Stimulated activated CD4-positive, alpha-beta T cell treated with anti-CD3 and anti-CD28 coated beads, Interleukin-1b, Interleukin-23, amount 100 ng/mL, for 24 hours (primary cell): ENCODE results near the gene PRPF38B.

ENCODE experiments used
- DNase-seq, 4 experiments: peaks; one replicate each; pipeline ENCODE4 v3.0.0-alpha.2; 2020; ENCODE audit warnings: low read depth in 4 of 4, low spot score in 1 of 4

PRPF38B gene

DNA sequence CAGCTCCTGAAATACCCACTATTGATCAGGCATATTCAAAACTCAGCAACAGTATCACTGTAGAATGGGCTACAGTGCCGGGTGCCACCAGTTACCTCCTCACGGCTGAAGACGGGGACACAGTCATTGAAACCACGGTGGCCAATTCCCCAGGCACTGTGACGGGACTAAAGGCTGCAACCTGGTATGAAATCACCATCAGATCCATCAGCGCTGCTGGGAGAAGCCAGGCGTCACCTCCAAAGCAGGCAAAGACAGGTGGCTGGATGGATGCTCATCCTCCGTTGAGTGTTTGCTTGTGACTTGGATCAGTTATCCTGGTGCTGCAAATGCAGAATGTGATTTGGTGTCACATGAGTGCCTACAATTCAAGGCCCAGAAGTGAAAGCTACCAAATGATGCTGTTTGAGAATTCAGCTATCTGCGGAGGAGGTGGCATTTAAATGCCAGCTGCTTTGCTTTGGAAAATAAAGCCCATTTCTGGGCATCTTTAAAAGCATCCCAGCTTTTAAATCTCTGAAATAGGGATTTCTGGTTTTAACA, 25.7 kb downstream of the PRPF38B start:
- DNase-seq = no peak

DNA sequence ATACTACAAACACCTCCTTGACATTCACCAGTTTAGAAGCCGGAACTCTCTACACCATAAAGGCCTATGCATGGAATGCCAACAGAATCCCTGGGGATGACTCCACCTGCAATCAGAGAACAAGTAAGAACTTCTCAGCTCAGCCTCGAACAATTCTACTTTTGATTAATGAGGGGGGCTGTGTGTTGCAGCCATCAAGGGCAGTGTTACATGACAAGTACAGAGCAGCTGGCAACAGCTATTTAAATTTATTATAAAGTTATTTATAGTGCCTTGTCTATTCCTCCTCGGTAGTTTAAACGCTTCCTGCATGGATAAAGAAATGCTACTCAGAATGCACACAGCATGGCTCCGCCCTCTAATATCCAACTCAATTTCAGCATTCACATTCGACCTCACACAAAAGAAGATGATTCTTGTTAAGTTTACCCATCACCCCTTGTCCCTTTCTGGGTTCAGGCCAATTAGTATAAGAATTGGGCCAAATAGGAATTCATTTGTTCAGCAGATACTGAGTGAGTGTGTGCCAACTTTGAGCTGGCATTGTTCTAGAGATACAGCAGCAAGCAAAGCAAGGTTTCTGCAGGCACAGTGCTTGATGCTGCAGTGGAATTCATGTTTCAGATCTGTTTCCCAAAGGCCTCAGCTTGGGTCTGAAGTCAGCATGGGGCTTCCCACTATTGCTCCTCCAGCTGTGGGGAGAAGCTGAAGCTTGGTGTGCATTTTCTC, 27.0 kb downstream of the PRPF38B start:
- DNase-seq = no peak

- DNase-seq = no peak
Measured at GRCh38 chr1:108719656-108720435, 27.7 kb downstream of the PRPF38B start.

- DNase-seq = no peak
Measured at GRCh38 chr1:108722292-108722691, 30.2 kb downstream of the PRPF38B start.

DNA sequence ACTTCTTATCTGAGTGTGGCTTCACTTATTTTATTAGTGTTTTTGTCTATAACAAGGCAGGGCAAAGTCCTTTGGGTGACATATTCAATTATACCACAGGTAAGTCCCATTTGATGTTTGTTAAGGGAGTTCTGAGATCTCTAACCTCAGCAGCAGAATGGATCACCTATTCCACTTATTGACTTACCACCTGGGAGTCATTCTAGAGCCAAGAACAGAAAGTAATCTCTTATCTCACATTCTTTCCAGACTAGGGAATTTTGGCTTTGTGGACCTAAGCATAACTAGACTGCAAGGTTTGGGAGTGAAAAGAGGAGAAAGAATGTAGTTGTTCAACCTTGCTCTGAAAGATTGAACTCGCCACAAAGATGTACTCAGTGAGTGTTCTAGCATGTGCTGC, 33.8 kb downstream of the PRPF38B start:
- DNase-seq = no peak

DNA sequence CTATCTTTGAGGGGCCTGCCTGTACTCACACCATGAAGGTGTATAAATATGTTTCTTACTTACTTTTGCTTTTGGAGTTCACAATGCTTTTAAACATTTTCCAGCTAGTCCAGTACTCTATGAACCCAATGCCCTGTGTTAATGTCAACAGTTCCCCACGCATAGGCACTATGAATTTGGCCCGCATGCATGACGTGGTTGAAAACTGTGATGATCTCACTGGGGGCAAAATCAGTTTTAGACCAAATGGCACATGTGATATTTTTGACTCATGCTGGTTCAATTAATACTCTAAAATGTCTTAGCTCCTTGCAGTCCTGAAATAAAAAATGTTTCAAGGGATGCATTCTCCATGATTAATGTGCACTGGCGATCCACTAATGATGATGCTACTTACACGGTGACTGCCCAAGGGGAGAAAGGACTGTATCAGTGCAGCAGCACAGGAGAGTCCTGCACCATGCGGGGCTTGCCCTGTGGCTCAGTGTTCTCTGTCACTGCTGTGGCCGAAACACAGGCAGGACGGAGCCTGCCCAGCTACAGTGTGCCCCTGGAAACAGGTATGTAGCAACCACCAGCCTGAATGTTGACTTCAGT, 36.3 kb downstream of the PRPF38B start:
- DNase-seq = no peak

GRCh38 chr1:108729481-108729880, 37.4 kb downstream of the PRPF38B start:
- no peak for DNase-seq

- no peak for DNase-seq
Measured at GRCh38 chr1:108732398-108732797, 40.3 kb downstream of the PRPF38B start.

DNA sequence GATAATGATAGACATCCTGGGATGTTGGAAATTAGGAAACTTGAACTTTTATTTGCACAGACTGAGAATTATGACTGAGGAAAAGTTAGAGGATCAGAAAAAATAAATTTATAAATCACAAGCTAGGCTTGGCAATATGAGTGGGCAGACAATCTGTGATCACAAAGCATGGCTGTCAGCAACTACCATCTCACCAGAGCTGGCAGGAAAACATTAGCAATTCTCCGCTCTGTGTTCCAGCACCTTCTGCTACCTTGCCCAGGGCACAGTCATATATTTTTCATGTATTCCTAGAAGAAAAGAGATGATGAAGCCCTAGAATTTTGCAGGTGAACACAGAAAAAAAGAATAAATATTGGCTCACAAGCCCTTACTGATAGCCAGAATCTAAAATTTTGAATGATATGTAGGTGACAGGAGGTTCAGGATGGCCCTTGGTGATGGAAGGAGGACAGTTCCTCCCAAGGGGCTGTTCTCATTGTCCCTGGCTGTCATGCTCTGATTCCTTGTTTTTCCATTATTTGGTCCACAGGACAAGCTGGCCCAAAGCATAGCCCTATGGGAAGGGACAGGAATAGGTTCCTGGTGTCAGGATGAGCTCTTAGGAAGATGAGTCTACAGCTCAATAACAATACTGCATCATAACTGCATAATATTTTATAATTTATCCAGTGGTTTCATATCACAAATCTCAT, 42.2 kb downstream of the PRPF38B start:
- no peak for DNase-seq

DNA sequence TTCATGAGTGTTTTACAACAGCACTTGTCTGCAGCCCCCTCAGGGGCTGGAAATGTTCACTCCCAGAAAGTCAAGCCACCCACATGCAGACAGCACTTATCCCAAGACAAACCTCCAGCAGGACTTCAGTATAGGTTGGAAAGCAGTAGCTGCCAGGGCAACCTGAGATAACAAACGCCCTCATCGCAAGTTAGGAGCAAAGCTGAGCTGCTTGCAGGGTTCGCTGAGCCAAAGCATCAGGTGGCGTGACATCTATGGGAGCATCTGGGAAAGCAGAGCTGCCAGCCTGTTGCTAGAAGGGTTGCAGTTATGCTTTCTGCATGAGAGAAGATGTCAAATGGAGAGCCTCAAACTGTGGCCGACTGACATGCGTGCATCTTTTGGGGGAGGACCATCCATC, 50.1 kb downstream of the PRPF38B start:
- DNase-seq = no peak

GRCh38 chr1:108745980-108746381, 53.9 kb downstream of the PRPF38B start:
- DNase-seq = no peak

DNA sequence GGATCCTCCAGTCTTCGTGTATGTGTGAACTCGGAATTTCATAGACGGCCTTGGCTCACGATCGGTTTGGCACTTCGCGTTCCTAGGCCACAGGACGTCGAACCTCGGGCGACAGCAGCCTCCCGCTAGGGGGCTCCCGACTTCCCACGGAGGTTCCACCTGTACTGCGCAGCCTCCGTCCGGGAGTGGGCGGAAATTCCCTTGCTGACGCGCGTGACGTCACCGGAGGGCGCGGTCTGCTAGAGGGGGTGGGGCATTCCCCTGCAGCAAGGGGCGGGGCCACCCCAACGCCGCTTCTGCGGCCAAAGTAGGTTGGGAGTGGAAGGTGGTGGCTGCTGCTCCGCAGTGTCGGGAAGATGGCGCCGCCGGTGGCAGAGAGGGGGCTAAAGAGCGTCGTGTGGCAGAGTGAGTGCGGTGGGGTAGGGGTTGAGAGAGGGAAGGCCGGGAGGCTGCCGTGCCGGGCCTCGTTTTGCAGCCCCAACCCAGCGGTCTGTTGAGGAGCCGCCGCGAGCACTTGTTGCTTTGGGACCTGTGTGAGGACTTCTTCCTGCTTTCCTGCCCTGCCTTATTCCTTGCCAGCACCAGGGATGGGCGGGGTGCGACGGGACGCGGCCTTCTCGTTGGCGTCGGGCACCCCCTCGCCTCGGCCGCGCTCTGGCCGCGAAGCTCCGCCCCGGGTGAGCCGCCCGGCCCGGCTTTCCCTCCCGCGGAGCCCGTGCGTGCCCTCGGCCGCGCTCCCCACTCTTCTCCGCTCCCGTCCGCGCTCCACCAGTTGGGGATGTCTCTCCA, 54.5 kb downstream of the PRPF38B start, which contains the start of gene STXBP3:
STXBP3 (plus strand) TSS at position 293 of the 789 bp plus-strand sequence; CDS start at position 357, 64 bp downstream.
- DNase-seq = peak; percentile 99 to 100 (median 100)

DNA sequence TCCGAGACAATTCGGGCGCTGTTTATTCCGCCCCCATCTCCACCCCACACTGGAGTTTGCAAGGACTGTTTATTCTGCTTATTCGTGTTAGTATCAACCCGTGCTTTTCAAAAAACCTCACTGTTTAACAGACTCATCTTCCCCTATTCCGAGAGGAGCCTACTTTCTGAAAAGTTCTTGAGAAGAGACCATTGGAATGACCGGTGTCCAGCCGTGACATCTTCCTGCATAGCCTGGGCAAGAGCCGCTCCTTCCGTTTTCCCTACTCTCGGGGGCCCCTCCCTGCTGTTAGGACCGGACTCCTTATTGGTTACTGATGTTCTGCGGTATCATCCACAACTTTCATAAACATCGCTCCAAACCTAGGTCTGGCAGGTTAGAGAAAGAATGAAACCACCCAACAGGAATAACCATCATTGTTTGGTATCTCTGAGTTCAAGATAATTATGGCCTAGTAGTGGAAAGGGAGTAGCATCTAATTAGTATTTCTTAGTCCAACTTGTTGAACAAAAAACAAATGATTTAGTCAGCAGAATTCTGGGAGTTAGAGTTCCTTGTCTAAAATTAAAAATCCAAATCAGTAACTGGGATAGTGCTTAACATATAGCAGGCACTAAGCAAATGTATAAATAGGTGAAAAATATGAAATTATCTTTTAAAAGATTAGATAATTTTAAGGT, 55.2 kb downstream of the PRPF38B start:
- DNase-seq = peak in 3 of 4 experiments; percentile 8 to 36 (median 14)

DNA sequence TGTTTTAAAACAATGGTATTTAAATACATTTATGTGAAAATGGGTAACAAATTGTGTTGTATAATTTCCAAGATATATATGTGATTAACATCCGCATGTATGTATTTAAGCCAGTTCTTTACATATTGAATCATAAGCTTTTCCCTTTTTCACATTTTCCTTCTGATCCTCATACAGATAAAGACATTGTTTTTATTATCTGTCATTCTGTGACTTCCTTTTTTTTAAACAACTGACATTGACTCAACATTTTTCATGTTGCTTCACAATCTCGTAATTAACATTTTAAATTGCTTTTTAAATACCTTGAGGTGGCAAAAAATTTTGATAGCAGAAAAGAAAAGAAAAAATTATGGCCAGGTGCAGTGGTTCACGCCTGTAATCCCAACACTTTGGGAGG, 55.8 kb downstream of the PRPF38B start:
- no peak for DNase-seq

GRCh38 chr1:108749081-108749480, 57.0 kb downstream of the PRPF38B start:
- DNase-seq = no peak

DNA sequence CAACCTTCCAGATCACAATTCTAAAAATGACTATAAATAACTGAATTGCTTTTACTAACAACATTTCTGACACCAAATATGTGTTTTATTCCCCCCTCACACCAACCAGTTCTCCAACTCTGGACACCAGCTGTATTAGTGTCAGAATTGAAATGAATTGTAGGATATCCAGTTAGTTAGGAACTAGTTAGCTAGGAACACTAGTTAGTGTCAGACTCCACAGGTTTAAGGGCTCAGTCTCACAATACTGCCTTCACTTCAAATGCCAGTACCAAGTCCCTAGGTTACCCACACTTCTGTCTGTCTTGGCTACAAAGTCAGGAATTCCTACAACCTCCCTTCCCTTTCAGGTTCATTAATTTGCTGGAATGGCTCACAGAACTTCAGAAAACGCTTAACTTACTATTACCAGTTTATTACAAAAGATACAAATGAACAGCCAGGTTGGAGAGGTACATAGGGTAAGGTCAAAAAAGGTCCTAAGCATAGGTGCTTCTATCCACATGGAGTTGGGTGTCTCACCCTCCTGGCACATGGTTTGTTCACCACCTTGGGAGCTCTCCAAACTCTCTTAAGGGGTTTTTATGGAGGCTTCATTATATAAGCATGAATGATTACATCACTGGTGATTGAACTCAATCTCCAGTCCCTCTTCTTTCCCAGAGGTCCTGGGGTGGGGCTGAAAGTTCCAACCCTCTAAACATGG, 58.5 kb downstream of the PRPF38B start:
- DNase-seq = no peak
